Measurements from ENCODE around the gene P2RX7. TPM values are rescaled to one million over a fixed set of nuclear protein-coding genes. Genes with fewer than 3 reads are reported as not detected.

Gene P2RX7
- total RNA-seq, 2 experiments from 2014 or later = 0.13 to 0.48 TPM

GRCh38 chr12:121107681-121108080, 25.0 kb upstream of the P2RX7 start:
- POLR2A ChIA-PET = no interaction called here
- no peaks in the 10 kb centered on the region for H3K79me2 ChIP-seq (ENCODE audit: insufficient read depth, low read depth, low read length)
- no peak overlapping the region for H2AFZ ChIP-seq (ENCODE audit: low read length)
- no peak for TF ChIP-seq EZH2phosphoT487 (IDR thresholded peaks at IDR 0.05; ENCODE audit: borderline replicate concordance, low read depth, low read length)
- TF ChIP-seq, protein P1, sequence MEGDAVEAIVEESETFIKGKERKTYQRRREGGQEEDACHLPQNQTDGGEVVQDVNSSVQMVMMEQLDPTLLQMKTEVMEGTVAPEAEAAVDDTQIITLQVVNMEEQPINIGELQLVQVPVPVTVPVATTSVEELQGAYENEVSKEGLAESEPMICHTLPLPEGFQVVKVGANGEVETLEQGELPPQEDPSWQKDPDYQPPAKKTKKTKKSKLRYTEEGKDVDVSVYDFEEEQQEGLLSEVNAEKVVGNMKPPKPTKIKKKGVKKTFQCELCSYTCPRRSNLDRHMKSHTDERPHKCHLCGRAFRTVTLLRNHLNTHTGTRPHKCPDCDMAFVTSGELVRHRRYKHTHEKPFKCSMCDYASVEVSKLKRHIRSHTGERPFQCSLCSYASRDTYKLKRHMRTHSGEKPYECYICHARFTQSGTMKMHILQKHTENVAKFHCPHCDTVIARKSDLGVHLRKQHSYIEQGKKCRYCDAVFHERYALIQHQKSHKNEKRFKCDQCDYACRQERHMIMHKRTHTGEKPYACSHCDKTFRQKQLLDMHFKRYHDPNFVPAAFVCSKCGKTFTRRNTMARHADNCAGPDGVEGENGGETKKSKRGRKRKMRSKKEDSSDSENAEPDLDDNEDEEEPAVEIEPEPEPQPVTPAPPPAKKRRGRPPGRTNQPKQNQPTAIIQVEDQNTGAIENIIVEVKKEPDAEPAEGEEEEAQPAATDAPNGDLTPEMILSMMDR (conservative IDR thresholded peaks at IDR 0.05; ENCODE audit: low read length) = no peak
- BruUV-seq (replicated peaks) = no TSS peak
- CTCF ChIA-PET (ENCODE audit: unreplicated experiment) = no interaction called here
- H3K4me3 ChIP-seq (ENCODE audit: low read depth, low read length, poor library complexity, severe bottlenecking) = no peak overlapping the region
- no peak overlapping the region for H3K4me2 ChIP-seq (ENCODE audit: low read length)
- no peaks in the 10 kb centered on the region for H3K9me2 ChIP-seq (ENCODE audit: insufficient read depth, low read length)
- H3K4me1 ChIP-seq (ENCODE audit: insufficient read depth, low read length, poor library complexity, severe bottlenecking) = no peaks in the 10 kb centered on the region
- intact Hi-C loops (cut with micrococcal nuclease; ENCODE audit: unreplicated experiment) = no loop called here
- H3K9me3 ChIP-seq (ENCODE audit: low read length) = no peaks in the 10 kb centered on the region
- no peaks in the 10 kb centered on the region for H4K20me1 ChIP-seq (ENCODE audit: insufficient read depth, low read length)
- H3K36me3 ChIP-seq (ENCODE audit: insufficient read depth, low read length) = no peaks in the 10 kb centered on the region
- no peak for DNase-seq (ENCODE audit: low spot score)
- no peak overlapping the region for H3K27ac ChIP-seq (ENCODE audit: low read depth, low read length, poor library complexity, severe bottlenecking)

- no peak for TF ChIP-seq EZH2phosphoT487 (IDR thresholded peaks at IDR 0.05; ENCODE audit: borderline replicate concordance, low read depth, low read length)
- TF ChIP-seq, protein P1 (conservative IDR thresholded peaks at IDR 0.05; ENCODE audit: low read length) = no peak
These were observed 24.2 kb upstream of the P2RX7 start for GRCh38 chr12:121108492-121108891.

GRCh38 chr12:121110211-121110940, 22.3 kb upstream of the P2RX7 start:
- no TSS peak for BruUV-seq (replicated peaks)
- H3K4me2 ChIP-seq (ENCODE audit: low read length) = no peak overlapping the region
- H3K79me2 ChIP-seq (ENCODE audit: insufficient read depth, low read depth, low read length) = no peaks in the 10 kb centered on the region
- POLR2A ChIA-PET = interaction anchor here (0.5 to 0.6 kb wide), 2 partner anchors 33 to 838 kb away, joined by 3 to 4 read pairs; no protein-coding TSS in a partner anchor
- no peaks in the 10 kb centered on the region for H3K9me3 ChIP-seq (ENCODE audit: low read length)
- H3K36me3 ChIP-seq (ENCODE audit: insufficient read depth, low read length) = no peaks in the 10 kb centered on the region
- H3K27ac ChIP-seq (ENCODE audit: low read depth, low read length, poor library complexity, severe bottlenecking) = no peak overlapping the region
- CTCF ChIA-PET (ENCODE audit: unreplicated experiment) = no interaction called here
- DNase-seq (ENCODE audit: low spot score) = peak; percentile 69
- no peaks in the 10 kb centered on the region for H3K4me1 ChIP-seq (ENCODE audit: insufficient read depth, low read length, poor library complexity, severe bottlenecking)
- no peaks in the 10 kb centered on the region for H3K9me2 ChIP-seq (ENCODE audit: insufficient read depth, low read length)
- no peak overlapping the region for H3K4me3 ChIP-seq (ENCODE audit: low read depth, low read length, poor library complexity, severe bottlenecking)
- H2AFZ ChIP-seq (ENCODE audit: low read length) = no peak overlapping the region
- no peaks in the 10 kb centered on the region for H4K20me1 ChIP-seq (ENCODE audit: insufficient read depth, low read length)
- no peak for TF ChIP-seq EZH2phosphoT487 (IDR thresholded peaks at IDR 0.05; ENCODE audit: borderline replicate concordance, low read depth, low read length)
- TF ChIP-seq, protein P1 (conservative IDR thresholded peaks at IDR 0.05; ENCODE audit: low read length) = peak; percentile 99
- intact Hi-C loops (cut with micrococcal nuclease; ENCODE audit: unreplicated experiment) = loop anchor here (5.0 kb wide), 3 partner anchors 48 to 528 kb away; partner anchors contain the start of gene POP5

More at GRCh38 chr12:121108492-121108891, 24.2 kb upstream of the P2RX7 start:
- intact Hi-C loops (cut with micrococcal nuclease; ENCODE audit: unreplicated experiment) = no loop called here
- Histone ChIP-seq H3K27ac (ENCODE audit: low read depth, low read length, poor library complexity, severe bottlenecking) (no peak overlapping the region), H3K4me2 (ENCODE audit: low read length) (no peak overlapping the region), H3K36me3 (ENCODE audit: insufficient read depth, low read length) (no peaks in the 10 kb centered on the region), H3K4me1 (ENCODE audit: insufficient read depth, low read length, poor library complexity, severe bottlenecking) (no peaks in the 10 kb centered on the region), H3K9me2 (ENCODE audit: insufficient read depth, low read length) (no peaks in the 10 kb centered on the region), H3K4me3 (ENCODE audit: low read depth, low read length, poor library complexity, severe bottlenecking) (no peak overlapping the region), H2AFZ (ENCODE audit: low read length) (no peak overlapping the region), H4K20me1 (ENCODE audit: insufficient read depth, low read length) (no peaks in the 10 kb centered on the region), H3K79me2 (ENCODE audit: insufficient read depth, low read depth, low read length) (no peaks in the 10 kb centered on the region), H3K9me3 (ENCODE audit: low read length) (no peaks in the 10 kb centered on the region)
- ChIA-PET POLR2A (interaction anchor here (1.0 kb wide), 1 partner anchor 615 kb away, joined by 8 read pairs; no protein-coding TSS in a partner anchor), CTCF (ENCODE audit: unreplicated experiment) (interaction anchor here (0.6 kb wide), 1 partner anchor 379 kb away, joined by 3 read pairs; no protein-coding TSS in a partner anchor)
- no peak for DNase-seq (ENCODE audit: low spot score)
- no TSS peak for BruUV-seq (replicated peaks)
